AG10803 (cell line): ENCODE data around the gene NIPBL.
"Not testable (repeated sequence)": the region's sequence is repeated elsewhere in the genome, so short reads cannot be mapped to it uniquely, and the experiment has no call there.

Experiments used
- DNase-seq: peaks from one replicate; pipeline ENCODE4 v3.0.0; 2010; ENCODE audit warnings: low read depth
- H3K4me3 ChIP-seq: 2 replicates; pipeline ENCODE4 v1.5.1; 2011; ENCODE audit warnings: mild to moderate bottlenecking, low read length, control low read depth
- TF ChIP-seq, protein P1 (sequence below): conservative IDR thresholded peaks from 2 replicates; pipeline ENCODE4 v1.5.1; 2011; ENCODE audit warnings: mild to moderate bottlenecking, low read length, control low read depth, inconsistent platforms

The NIPBL gene

DNA sequence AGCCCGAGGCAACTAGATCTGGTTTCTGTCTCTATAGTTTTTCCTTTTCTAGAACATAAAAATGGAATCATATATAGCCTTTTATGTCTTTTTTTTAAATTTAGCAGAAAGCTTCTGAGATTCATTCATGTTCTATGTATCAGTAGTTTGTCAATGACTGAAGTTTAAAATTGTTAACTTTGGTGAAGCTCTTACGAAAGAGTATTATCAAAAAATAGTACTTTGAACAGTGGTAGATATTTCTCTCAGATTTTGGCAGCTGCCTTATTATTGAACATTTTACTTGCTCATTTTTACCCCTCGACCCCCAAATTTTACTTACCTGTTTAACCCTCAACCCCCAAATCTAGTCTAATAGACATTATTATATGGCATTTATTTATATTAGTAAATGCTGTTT lies 10.2 kb downstream of the NIPBL start:
- TF ChIP-seq, protein P1, sequence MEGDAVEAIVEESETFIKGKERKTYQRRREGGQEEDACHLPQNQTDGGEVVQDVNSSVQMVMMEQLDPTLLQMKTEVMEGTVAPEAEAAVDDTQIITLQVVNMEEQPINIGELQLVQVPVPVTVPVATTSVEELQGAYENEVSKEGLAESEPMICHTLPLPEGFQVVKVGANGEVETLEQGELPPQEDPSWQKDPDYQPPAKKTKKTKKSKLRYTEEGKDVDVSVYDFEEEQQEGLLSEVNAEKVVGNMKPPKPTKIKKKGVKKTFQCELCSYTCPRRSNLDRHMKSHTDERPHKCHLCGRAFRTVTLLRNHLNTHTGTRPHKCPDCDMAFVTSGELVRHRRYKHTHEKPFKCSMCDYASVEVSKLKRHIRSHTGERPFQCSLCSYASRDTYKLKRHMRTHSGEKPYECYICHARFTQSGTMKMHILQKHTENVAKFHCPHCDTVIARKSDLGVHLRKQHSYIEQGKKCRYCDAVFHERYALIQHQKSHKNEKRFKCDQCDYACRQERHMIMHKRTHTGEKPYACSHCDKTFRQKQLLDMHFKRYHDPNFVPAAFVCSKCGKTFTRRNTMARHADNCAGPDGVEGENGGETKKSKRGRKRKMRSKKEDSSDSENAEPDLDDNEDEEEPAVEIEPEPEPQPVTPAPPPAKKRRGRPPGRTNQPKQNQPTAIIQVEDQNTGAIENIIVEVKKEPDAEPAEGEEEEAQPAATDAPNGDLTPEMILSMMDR: no peak
- DNase-seq: no peak
- no peak overlapping the region for H3K4me3 ChIP-seq

- no peak for DNase-seq
- no peak overlapping the region for H3K4me3 ChIP-seq
- TF ChIP-seq, protein P1: no peak
These were observed 11.0 kb downstream of the NIPBL start for GRCh38 chr5:36887532-36887931.

DNA sequence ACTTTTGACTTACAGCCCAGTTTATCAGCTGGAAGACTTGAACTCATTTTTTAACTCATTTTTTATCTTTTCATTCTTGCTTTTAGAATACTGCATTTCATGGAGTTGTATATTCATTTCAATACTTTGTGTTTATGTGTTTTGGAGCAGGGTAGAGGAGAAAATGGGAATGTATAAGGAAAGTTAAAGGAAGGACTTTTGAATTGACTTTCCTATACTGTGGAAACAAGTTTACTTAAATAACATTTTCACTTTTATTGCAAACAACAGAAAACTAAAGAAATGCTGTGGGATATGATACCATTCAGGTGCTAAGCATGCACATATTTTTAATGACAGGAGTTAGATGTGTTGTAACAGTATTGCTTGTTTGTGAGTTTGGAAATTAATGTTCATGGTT lies 11.7 kb downstream of the NIPBL start:
- no peak for DNase-seq
- no peak overlapping the region for H3K4me3 ChIP-seq
- TF ChIP-seq, protein P1: no peak

GRCh38 chr5:36889264-36889663 lies 12.7 kb downstream of the NIPBL start:
- DNase-seq: no peak
- TF ChIP-seq, protein P1: no peak
- no peak overlapping the region for H3K4me3 ChIP-seq

DNA sequence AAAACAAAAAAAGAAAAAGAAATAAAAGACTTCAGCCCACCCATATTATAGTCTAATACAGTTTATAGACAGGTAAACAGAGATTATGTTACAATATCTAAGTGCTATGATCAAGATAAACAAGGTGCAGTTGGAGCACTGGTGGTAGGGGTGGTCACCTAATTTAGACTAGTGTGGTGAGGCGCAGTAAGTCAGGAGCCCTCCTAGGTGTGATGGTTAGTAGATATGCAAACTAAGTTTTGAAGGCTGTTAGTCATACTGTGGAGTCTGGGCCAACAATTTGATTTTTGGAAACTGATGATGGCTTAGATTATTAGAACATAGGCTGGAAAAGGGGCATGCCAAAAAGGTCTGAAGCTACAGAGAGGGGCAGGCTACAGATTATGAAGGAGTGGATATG lies 14.7 kb downstream of the NIPBL start:
- TF ChIP-seq, protein P1: no peak
- DNase-seq: no peak
- H3K4me3 ChIP-seq: no peak overlapping the region

DNA sequence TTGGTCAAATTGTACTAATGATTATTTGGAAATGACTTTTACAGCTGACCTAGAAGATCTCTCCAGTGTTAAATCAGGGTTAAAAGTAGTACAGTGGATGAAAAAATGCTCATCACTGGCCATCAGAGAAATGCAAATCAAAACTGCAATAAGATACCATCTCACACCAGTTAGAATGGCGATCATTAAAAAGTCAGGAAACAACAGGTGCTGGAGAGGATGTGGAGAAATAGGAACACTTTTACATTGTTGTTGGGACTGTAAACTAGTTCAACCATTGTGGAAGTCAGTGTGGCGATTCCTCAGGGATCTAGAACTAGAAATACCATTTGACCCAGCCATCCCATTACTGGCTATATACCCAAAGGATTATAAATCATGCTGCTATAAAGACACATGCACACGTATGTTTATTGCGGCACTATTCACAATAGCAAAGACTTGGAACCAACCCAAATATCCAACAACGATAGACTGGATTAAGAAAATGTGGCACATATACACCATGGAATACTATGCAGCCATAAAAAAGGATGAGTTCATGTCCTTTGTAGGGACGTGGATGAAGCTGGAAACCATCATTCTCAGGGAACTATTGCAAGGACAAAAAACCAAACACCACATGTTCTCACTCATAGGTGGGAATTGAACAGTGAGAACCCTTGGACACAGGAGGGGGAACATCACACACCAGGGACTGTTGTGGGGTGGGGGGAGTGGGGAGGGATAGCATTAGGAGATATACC lies 15.7 kb downstream of the NIPBL start:
- DNase-seq, H3K4me3 ChIP-seq: not testable (repeated sequence)

- H3K4me3 ChIP-seq: no peak overlapping the region
- no peak for DNase-seq
- TF ChIP-seq, protein P1: no peak
These were observed 18.4 kb downstream of the NIPBL start for GRCh38 chr5:36894954-36895353.
